Fibroblast of villous mesenchyme (primary cell): ENCODE data around the gene CCDC71L. TPM values are rescaled to one million over a fixed set of nuclear protein-coding genes. Genes with fewer than 3 reads are reported as not detected.

ENCODE experiments used
- DNase-seq: peaks from one replicate; pipeline ENCODE4 v3.0.0-alpha.2; 2010; ENCODE audit warnings: low read depth
- H3K4me3 ChIP-seq: 2 replicates; pipeline ENCODE4 v1.5.1; 2011; ENCODE audit warnings: low read depth, mild to moderate bottlenecking, low read length
- total RNA-seq: library from RNA; depleted of rRNA; stranded (reverse); fragments of >200 nt; gene quantifications from 2 replicates; pipeline ENCODE4 v1.2.3, GENCODE V29; 2012
- TF ChIP-seq, protein P1 (sequence below): IDR thresholded peaks from 2 replicates; pipeline ENCODE4 v1.5.1; 2012; ENCODE audit warnings: low read depth, mild to moderate bottlenecking, low read length; ENCODE audit not compliant: insufficient read depth

The CCDC71L gene
- total RNA-seq, 1 donor, result 58.7 TPM

DNA sequence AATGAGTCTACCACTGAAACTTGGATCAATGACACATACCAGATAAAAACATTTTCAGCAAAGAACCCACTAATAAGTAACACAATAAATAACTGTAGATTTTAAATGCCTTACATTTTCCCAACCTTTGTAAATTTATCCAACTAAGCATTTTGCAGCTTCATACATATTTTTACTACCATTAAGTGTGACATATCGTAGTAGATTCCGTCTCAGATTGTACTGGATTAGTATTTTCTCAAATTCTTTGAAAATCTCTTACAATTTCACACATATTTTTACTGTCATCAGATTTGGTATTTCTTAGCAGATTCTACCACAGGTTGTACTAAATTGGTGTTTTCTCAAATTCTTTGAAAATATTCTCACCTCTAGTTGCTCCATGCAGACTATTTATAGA, 26.0 kb downstream of the CCDC71L start:
- H3K4me3 ChIP-seq, result no peak overlapping the region
- TF ChIP-seq, protein P1, sequence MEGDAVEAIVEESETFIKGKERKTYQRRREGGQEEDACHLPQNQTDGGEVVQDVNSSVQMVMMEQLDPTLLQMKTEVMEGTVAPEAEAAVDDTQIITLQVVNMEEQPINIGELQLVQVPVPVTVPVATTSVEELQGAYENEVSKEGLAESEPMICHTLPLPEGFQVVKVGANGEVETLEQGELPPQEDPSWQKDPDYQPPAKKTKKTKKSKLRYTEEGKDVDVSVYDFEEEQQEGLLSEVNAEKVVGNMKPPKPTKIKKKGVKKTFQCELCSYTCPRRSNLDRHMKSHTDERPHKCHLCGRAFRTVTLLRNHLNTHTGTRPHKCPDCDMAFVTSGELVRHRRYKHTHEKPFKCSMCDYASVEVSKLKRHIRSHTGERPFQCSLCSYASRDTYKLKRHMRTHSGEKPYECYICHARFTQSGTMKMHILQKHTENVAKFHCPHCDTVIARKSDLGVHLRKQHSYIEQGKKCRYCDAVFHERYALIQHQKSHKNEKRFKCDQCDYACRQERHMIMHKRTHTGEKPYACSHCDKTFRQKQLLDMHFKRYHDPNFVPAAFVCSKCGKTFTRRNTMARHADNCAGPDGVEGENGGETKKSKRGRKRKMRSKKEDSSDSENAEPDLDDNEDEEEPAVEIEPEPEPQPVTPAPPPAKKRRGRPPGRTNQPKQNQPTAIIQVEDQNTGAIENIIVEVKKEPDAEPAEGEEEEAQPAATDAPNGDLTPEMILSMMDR, result no peak
- DNase-seq, result no peak

- TF ChIP-seq, protein P1, result no peak
- no peak overlapping the region for H3K4me3 ChIP-seq
- DNase-seq, result no peak
Observed at GRCh38 chr7:106630648-106631047, 30.3 kb downstream of the CCDC71L start.

DNA sequence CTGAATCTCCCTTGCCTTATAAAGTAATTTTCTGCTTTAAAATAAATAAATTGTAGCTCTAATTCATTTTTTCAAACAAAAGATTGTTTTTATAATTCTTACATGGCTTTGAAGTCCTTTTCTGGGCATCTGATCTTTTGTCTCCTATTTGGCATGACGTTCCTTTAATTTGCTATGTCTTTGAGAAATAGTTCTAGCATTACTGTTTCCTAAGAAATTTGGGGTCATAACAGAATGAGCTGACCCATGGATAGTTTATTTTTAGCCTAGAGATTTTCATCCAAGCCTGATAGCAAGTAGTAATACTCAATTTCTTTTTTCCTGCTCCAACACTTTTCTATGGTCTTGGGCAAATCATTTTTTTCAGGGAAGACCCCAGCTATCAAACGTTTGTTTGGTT, 31.4 kb downstream of the CCDC71L start:
- peak; percentile 19 for DNase-seq
- H3K4me3 ChIP-seq, result no peak overlapping the region
- TF ChIP-seq, protein P1, result no peak

- H3K4me3 ChIP-seq, result no peak overlapping the region
- TF ChIP-seq, protein P1, result no peak
- DNase-seq, result no peak
Observed at GRCh38 chr7:106626376-106627164, 34.4 kb downstream of the CCDC71L start.

- TF ChIP-seq, protein P1, result no peak
- no peak for DNase-seq
- H3K4me3 ChIP-seq, result no peak overlapping the region
Observed at GRCh38 chr7:106625678-106626301, 35.2 kb downstream of the CCDC71L start.

DNA sequence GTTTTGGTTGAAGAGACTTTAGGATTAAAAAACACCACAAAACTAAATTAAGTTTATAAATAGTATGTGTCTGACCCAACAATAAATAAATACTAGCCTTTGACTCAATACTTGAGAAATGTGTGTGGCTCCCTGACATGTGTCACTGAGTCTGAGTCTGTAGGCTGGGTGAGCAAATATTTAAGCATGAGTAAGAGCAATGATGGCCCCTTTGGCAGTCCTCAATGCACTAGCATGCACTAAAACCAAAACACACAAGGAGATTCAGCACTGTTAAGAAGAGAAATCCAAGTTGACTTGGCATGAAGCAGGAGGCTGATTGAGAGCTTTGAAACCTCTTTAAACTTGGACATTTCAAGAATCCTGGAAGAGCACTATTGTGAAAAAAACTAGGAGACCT, 37.1 kb downstream of the CCDC71L start:
- TF ChIP-seq, protein P1, result no peak
- DNase-seq, result peak; percentile 23
- no peak overlapping the region for H3K4me3 ChIP-seq
